Large intestine (tissue), 3 donors: ENCODE results near the gene CETP. TPM values are rescaled to one million over a fixed set of nuclear protein-coding genes. Genes with fewer than 3 reads are reported as not detected.
"Not testable (repeated sequence)": the region's sequence is repeated elsewhere in the genome, so short reads cannot be mapped to it uniquely, and the experiment has no call there.

Experiments
- DNase-seq, 2 donors: peaks; one replicate each; pipeline versions ENCODE4 v3.0.0 to v3.0.0-alpha.2; 2013
- H3K27ac ChIP-seq: one replicate; pipeline ENCODE4 v1.5.1; 2013; ENCODE audit warnings: low read length
- H3K27me3 ChIP-seq: 2 replicates; pipeline ENCODE4 v1.6.1; 2013; ENCODE audit warnings: low read length; ENCODE audit not compliant: control insufficient read depth, insufficient read depth
- H3K36me3 ChIP-seq: 2 replicates; pipeline ENCODE4 v1.6.1; 2013; ENCODE audit warnings: low read length; ENCODE audit not compliant: control insufficient read depth, insufficient read depth
- H3K4me1 ChIP-seq: one replicate; pipeline ENCODE4 v1.6.1; 2013; ENCODE audit warnings: low read length; ENCODE audit not compliant: control insufficient read depth, insufficient read depth
- H3K4me3 ChIP-seq: one replicate; pipeline ENCODE4 v1.5.1; 2013; ENCODE audit warnings: low read length
- H3K9me3 ChIP-seq: one replicate; pipeline ENCODE4 v1.6.1; 2013; ENCODE audit warnings: mild to moderate bottlenecking, low read depth, low read length, moderate library complexity; ENCODE audit not compliant: control insufficient read depth
- WGBS: methylation state at CpG from one replicate; pipeline ENCODE4 v1.1.5; 2013; ENCODE audit warnings: low lambda C conversion rate; ENCODE audit not compliant: insufficient coverage; 5-methylcytosine and 5-hydroxymethylcytosine counted together
- polyA plus RNA-seq: library from polyadenylated mRNA; unstranded; fragments of 120-200 nt; gene quantifications from one replicate; pipeline ENCODE4 v1.2.1, GENCODE V29; 2013

The CETP gene
- polyA plus RNA-seq, 1 donor: 3.1 TPM

- Histone ChIP-seq H3K4me3 (peak within 1 kb of the TSS; percentile 62), H3K36me3 (no peaks in the 10 kb centered on the region), H3K27me3 (no peaks in the 10 kb centered on the region), H3K4me1 (peaks cover 7% of the 10 kb centered on the region), H3K27ac (peak within 1 kb of the TSS; percentile 26), H3K9me3 (no peaks in the 10 kb centered on the region)
- whole genome bisulfite sequencing: no CpG with 5 or more reads among the region's 64 CpGs
- peak; percentile 88 to 94 for DNase-seq
These were observed 27.5 kb downstream of the CETP start, which contains the start of gene NLRC5 for GRCh38 chr16:56988948-56989945. Gene NLRC5 (plus strand): TSS chr16:56989557. CDS start chr16:57020713, 31,156 bp downstream.

- Histone ChIP-seq H3K9me3 (no peaks in the 10 kb centered on the region), H3K27me3 (peaks cover under 1% of the 10 kb centered on the region), H3K27ac (no peak overlapping the region), H3K36me3 (no peaks in the 10 kb centered on the region), H3K4me1 (peaks cover 6% of the 10 kb centered on the region), H3K4me3 (peak overlapping the region; percentile 62)
- no peak for DNase-seq
- no CpG with 5 or more reads among the region's 7 CpGs for WGBS
These were observed 28.2 kb downstream of the CETP start for GRCh38 chr16:56989988-56990387.

- H3K4me3 ChIP-seq: no peak overlapping the region
- H3K27me3 ChIP-seq: peaks cover 5% of the 10 kb centered on the region
- H3K9me3 ChIP-seq: no peaks in the 10 kb centered on the region
- no peak for DNase-seq
- H3K4me1 ChIP-seq: peaks cover 4% of the 10 kb centered on the region
- H3K36me3 ChIP-seq: no peaks in the 10 kb centered on the region
- no peak overlapping the region for H3K27ac ChIP-seq
- 90% methylated on average over 2 of the region's 16 CpGs for WGBS
These were observed 28.9 kb downstream of the CETP start for GRCh38 chr16:56990407-56991286.

GRCh38 chr16:56992431-56992830 is 30.7 kb downstream of the CETP start:
- H3K27me3 ChIP-seq, H3K4me1 ChIP-seq, H3K36me3 ChIP-seq, H3K27ac ChIP-seq, DNase-seq, H3K9me3 ChIP-seq, H3K4me3 ChIP-seq: not testable (repeated sequence)
- WGBS: no CpG with 5 or more reads among the region's 1 CpG

GRCh38 chr16:56993204-56993603 is 31.5 kb downstream of the CETP start:
- no peak for DNase-seq
- Histone ChIP-seq H3K4me3 (no peak overlapping the region), H3K9me3 (no peaks in the 10 kb centered on the region), H3K27ac (no peak overlapping the region), H3K4me1 (peaks cover 4% of the 10 kb centered on the region), H3K27me3 (peaks cover 5% of the 10 kb centered on the region), H3K36me3 (no peaks in the 10 kb centered on the region)
- WGBS: 33% methylated on average over 1 of the region's 2 CpGs

- 88% methylated on average over 1 of the region's 5 CpGs for WGBS
- Histone ChIP-seq H3K4me1 (no peaks in the 10 kb centered on the region), H3K9me3 (no peaks in the 10 kb centered on the region), H3K4me3 (no peak overlapping the region), H3K27me3 (peaks cover 5% of the 10 kb centered on the region), H3K36me3 (no peaks in the 10 kb centered on the region), H3K27ac (no peak overlapping the region)
- no peak for DNase-seq
These were observed 32.6 kb downstream of the CETP start for GRCh38 chr16:56994311-56994710.

GRCh38 chr16:56995136-56995805 is 33.5 kb downstream of the CETP start:
- Histone ChIP-seq H3K27me3 (peaks cover 5% of the 10 kb centered on the region), H3K27ac (no peak overlapping the region), H3K4me3 (no peak overlapping the region), H3K4me1 (no peaks in the 10 kb centered on the region), H3K36me3 (no peaks in the 10 kb centered on the region), H3K9me3 (no peaks in the 10 kb centered on the region)
- DNase-seq: no peak
- no CpG with 5 or more reads among the region's 12 CpGs for WGBS

GRCh38 chr16:56997264-56997663 is 35.5 kb downstream of the CETP start:
- H3K4me3 ChIP-seq: no peak overlapping the region
- WGBS: 100% methylated on average over 1 of the region's 5 CpGs

GRCh38 chr16:56997931-56998330 is 36.2 kb downstream of the CETP start:
- DNase-seq: no peak
- no peaks in the 10 kb centered on the region for H3K36me3 ChIP-seq
- H3K27ac ChIP-seq: no peak overlapping the region
- H3K27me3 ChIP-seq: peaks cover 5% of the 10 kb centered on the region
- H3K4me3 ChIP-seq: no peak overlapping the region
- no peaks in the 10 kb centered on the region for H3K9me3 ChIP-seq
- WGBS: no CpG with 5 or more reads among the region's 3 CpGs
- H3K4me1 ChIP-seq: no peaks in the 10 kb centered on the region

More at GRCh38 chr16:56997264-56997663, 35.5 kb downstream of the CETP start:
- H3K4me1 ChIP-seq: no peaks in the 10 kb centered on the region
- peaks cover 5% of the 10 kb centered on the region for H3K27me3 ChIP-seq
- no peak for DNase-seq
- no peaks in the 10 kb centered on the region for H3K36me3 ChIP-seq
- no peaks in the 10 kb centered on the region for H3K9me3 ChIP-seq
- no peak overlapping the region for H3K27ac ChIP-seq

- whole genome bisulfite sequencing: no CpG with 5 or more reads among the region's 3 CpGs
- H3K27me3 ChIP-seq: peaks cover 5% of the 10 kb centered on the region
- H3K27ac ChIP-seq: no peak overlapping the region
- H3K4me3 ChIP-seq: no peak overlapping the region
- DNase-seq: no peak
- H3K4me1 ChIP-seq: no peaks in the 10 kb centered on the region
- H3K9me3 ChIP-seq: no peaks in the 10 kb centered on the region
- H3K36me3 ChIP-seq: no peaks in the 10 kb centered on the region
These were observed 36.6 kb downstream of the CETP start for GRCh38 chr16:56998352-56998751.
